Prostate gland (tissue), 2 donors: ENCODE measurements around the gene MDFI.

Experiments
- CTCF ChIP-seq, 4 experiments: fragments of 200-600 bp in 2 of 4; fragments of 450-650 bp in 2 of 4; sonication (generic) in 2 of 4; IDR thresholded peaks; 1 replicate in 3 of 4; 2 replicates in 1 of 4; pipeline ENCODE4 v1.5.1; 2016 to 2019; ENCODE audit warnings: antibody characterized with exemption in 4 of 4, mild to moderate bottlenecking in 2 of 4, moderate library complexity in 2 of 4
- POLR2A ChIP-seq: fragments of 450-650 bp; IDR thresholded peaks from one replicate; pipeline ENCODE4 v1.6.1; 2016; ENCODE audit warnings: antibody characterized with exemption, mild to moderate bottlenecking
- POLR2AphosphoS5 ChIP-seq: sonication (generic); formaldehyde crosslinking; IDR thresholded peaks from one replicate; pipeline ENCODE4 v1.6.1; 2017; ENCODE audit warnings: antibody characterized with exemption

GRCh38 chr6:41690541-41691330, 52.5 kb downstream of the MDFI start:
- no peak for TF ChIP-seq CTCF (IDR thresholded peaks at IDR 0.05)
- TF ChIP-seq POLR2A = no peak
- TF ChIP-seq POLR2AphosphoS5 = no peak
